ENCODE data around the gene FCN1. TPM values are rescaled to one million over a fixed set of nuclear protein-coding genes. Genes with fewer than 3 reads are reported as not detected.

FCN1 gene
- polyA plus RNA-seq, 3 donors, result 2,884 to 7,680 (median 6,268) TPM

DNA sequence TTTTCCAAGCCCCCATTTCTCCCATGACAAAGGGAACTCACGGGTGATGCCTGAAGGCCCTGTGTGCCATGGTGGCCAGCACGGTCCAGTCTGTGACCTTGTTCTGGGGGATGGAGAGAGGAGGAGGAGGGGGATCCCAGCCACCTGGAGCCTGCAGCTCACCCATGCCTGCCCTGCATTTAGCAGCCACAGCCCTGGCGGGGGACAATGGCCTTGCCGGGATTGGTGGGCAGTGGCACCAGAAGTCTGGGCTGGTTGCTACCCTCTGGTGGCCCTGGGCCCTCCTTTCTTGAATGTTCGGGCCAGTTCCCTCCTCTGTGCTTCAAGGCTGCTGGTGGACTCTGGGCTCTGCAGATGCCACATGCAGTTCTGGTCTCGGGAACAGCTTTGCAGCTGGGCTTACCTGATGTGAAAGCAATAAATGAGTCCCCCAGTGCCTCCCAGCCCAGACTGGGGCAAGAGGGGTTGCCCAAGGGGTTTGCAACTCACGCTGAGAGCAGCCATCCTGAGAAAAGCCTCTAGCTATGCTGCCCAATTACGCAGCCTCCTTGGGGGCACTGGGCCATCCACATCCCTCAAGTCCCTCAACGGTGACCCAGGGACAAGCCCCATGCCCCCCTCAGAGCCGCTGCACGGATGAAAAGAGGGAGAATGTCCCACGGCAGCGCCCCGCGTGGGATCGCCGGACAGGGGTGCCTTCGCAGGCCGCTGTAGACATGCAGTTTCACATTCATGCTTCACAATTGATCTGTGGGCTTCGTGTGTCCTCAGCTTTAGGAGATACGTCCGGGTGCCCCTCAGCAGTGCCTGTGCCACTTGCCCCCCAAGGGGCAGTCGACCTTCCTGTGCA, 49.2 kb upstream of the FCN1 start:
- Histone ChIP-seq H2AFZ (ENCODE audit: insufficient read depth, low read depth, low read length, poor library complexity, severe bottlenecking) (no peak overlapping the region), H3K4me2 (replicated peaks; ENCODE audit: extremely low read depth, low read length, poor library complexity, severe bottlenecking) (no peak overlapping the region), H3K4me3 (replicated peaks in 1 of 3; ENCODE audit: low read depth in 2 of 3, low read length in 3 of 3) (no peak overlapping the region), H4K20me1 (ENCODE audit: insufficient read depth, low read length) (no peaks in the 10 kb centered on the region), H3K4me1 (ENCODE audit: control insufficient read depth in 1 of 2, insufficient read depth in 2 of 2, low read length in 2 of 2) (peaks cover 33 to 64% of the 10 kb centered on the region in 2 donors), H3K9me3 (replicated peaks in 1 of 2; ENCODE audit: control insufficient read depth in 1 of 2, insufficient read depth in 1 of 2, low read length in 2 of 2) (peaks cover 0 to 9% of the 10 kb centered on the region in 2 donors), H3K27me3 (ENCODE audit: control insufficient read depth in 2 of 2, insufficient read depth in 2 of 2, low read length in 2 of 2) (peaks cover 0 to 15% of the 10 kb centered on the region in 2 donors), H3K9ac (ENCODE audit: insufficient read depth, low read length, poor library complexity, severe bottlenecking) (no peak overlapping the region), H3K27ac (ENCODE audit: low read depth in 1 of 2, low read length in 2 of 2) (peak overlapping the region in 1 of 2 donors; percentile 11), H3K79me2 (ENCODE audit: insufficient read depth, low read length) (no peaks in the 10 kb centered on the region), H3K36me3 (replicated peaks in 1 of 2; ENCODE audit: control insufficient read depth in 1 of 2, insufficient read depth in 2 of 2, low read length in 2 of 2) (no peaks in the 10 kb centered on the region)
- Mint-ChIP-seq H3K4me1 (peaks cover 49% of the 10 kb centered on the region), H3K27me3 (ENCODE audit: low read depth in 3 of 3) (peaks cover 39 to 45% (median 44%) of the 10 kb centered on the region in 3 donors), H3K27ac (peak overlapping the region in 1 of 7 donors; percentile 6), H3K36me3 (peaks cover 4 to 7% of the 10 kb centered on the region in 2 donors), H3K4me3 (no peak overlapping the region), H3K9me3 (peaks cover 0 to 19% (median 5%) of the 10 kb centered on the region in 7 donors)
- no peak for DNase-seq
- 97% methylated on average over 12 of the region's 23 CpGs for WGBS (ENCODE audit: insufficient coverage)
- TF ChIP-seq, protein P1, sequence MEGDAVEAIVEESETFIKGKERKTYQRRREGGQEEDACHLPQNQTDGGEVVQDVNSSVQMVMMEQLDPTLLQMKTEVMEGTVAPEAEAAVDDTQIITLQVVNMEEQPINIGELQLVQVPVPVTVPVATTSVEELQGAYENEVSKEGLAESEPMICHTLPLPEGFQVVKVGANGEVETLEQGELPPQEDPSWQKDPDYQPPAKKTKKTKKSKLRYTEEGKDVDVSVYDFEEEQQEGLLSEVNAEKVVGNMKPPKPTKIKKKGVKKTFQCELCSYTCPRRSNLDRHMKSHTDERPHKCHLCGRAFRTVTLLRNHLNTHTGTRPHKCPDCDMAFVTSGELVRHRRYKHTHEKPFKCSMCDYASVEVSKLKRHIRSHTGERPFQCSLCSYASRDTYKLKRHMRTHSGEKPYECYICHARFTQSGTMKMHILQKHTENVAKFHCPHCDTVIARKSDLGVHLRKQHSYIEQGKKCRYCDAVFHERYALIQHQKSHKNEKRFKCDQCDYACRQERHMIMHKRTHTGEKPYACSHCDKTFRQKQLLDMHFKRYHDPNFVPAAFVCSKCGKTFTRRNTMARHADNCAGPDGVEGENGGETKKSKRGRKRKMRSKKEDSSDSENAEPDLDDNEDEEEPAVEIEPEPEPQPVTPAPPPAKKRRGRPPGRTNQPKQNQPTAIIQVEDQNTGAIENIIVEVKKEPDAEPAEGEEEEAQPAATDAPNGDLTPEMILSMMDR (IDR thresholded peaks at IDR 0.05), result no peak
- intact Hi-C loops (cut with micrococcal nuclease), result no loop called here

DNA sequence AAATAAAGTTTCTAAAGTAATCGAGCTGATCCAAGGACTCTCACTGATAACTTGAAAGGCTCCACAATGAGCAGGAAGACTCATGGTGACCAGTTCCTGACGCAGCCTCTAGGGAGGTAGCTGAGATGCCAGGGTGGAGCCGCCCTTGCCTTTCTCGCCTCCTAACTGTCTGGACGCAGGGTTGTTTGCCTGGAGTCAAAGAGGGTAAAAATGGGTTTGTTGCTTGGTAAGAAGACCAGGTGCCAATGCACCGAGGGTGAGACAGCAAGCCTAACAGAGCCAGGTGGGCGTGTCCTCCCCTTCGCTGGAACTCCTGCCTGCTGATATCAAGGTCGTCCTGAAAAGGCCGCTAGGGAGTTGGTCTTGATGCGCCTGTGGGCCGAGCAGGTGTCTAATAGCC, 48.6 kb upstream of the FCN1 start:
- peaks cover 0 to 9% of the 10 kb centered on the region in 2 donors for H3K9me3 ChIP-seq (replicated peaks in 1 of 2; ENCODE audit: control insufficient read depth in 1 of 2, insufficient read depth in 1 of 2, low read length in 2 of 2)
- 92% methylated on average over 11 of the region's 12 CpGs for WGBS (ENCODE audit: insufficient coverage)
- no peak overlapping the region for H3K9ac ChIP-seq (ENCODE audit: insufficient read depth, low read length, poor library complexity, severe bottlenecking)
- peaks cover 33 to 68% of the 10 kb centered on the region in 2 donors for H3K4me1 ChIP-seq (ENCODE audit: control insufficient read depth in 1 of 2, insufficient read depth in 2 of 2, low read length in 2 of 2)
- H3K4me3 Mint-ChIP-seq, result no peak overlapping the region
- no peak overlapping the region for H3K4me2 ChIP-seq (replicated peaks; ENCODE audit: extremely low read depth, low read length, poor library complexity, severe bottlenecking)
- intact Hi-C loops (cut with micrococcal nuclease), result no loop called here
- peaks cover 0 to 10% of the 10 kb centered on the region in 2 donors for H3K27me3 ChIP-seq (ENCODE audit: control insufficient read depth in 2 of 2, insufficient read depth in 2 of 2, low read length in 2 of 2)
- peaks cover 51% of the 10 kb centered on the region for H3K4me1 Mint-ChIP-seq
- DNase-seq, result no peak
- no peaks in the 10 kb centered on the region for H4K20me1 ChIP-seq (ENCODE audit: insufficient read depth, low read length)
- H3K27ac Mint-ChIP-seq, result peak overlapping the region in 1 of 7 donors; percentile 6
- no peak overlapping the region for H3K4me3 ChIP-seq (replicated peaks in 1 of 3; ENCODE audit: low read depth in 2 of 3, low read length in 3 of 3)
- no peaks in the 10 kb centered on the region for H3K36me3 ChIP-seq (replicated peaks in 1 of 2; ENCODE audit: control insufficient read depth in 1 of 2, insufficient read depth in 2 of 2, low read length in 2 of 2)
- H3K27me3 Mint-ChIP-seq (ENCODE audit: low read depth in 3 of 3), result peaks cover 34 to 42% (median 41%) of the 10 kb centered on the region in 3 donors
- TF ChIP-seq, protein P1 (IDR thresholded peaks at IDR 0.05), result no peak
- peaks cover 4 to 7% of the 10 kb centered on the region in 2 donors for H3K36me3 Mint-ChIP-seq
- H2AFZ ChIP-seq (ENCODE audit: insufficient read depth, low read depth, low read length, poor library complexity, severe bottlenecking), result no peak overlapping the region
- H3K9me3 Mint-ChIP-seq, result peaks cover 0 to 19% (median 5%) of the 10 kb centered on the region in 7 donors
- no peaks in the 10 kb centered on the region for H3K79me2 ChIP-seq (ENCODE audit: insufficient read depth, low read length)
- H3K27ac ChIP-seq (ENCODE audit: low read depth in 1 of 2, low read length in 2 of 2), result peak overlapping the region in 1 of 2 donors; percentile 63

Data from CD14-positive monocyte (primary cell).